HCT116 (cell line): ENCODE measurements around the gene ZNF521. TPM values are rescaled to one million over a fixed set of nuclear protein-coding genes. Genes with fewer than 3 reads are reported as not detected.

Experiments
- ATAC-seq: fragments of 200-7000 bp; cut with Tn5 transposase; 2 replicates; pipeline ENCODE4 v1.9.1; 2020; ENCODE audit warnings: mild to moderate bottlenecking, moderate library complexity
- BruUV-seq: library from RNA; stranded (reverse); fragments of 400-500 nt; replicated peaks from 2 replicates; lab custom pipeline; 2021; lab: Mats Ljungman, UMichigan
- CTCF ChIA-PET: fragments of 300-600 bp; sonication (Branson Sonifier 250); formaldehyde crosslinking; loops from one replicate; lab custom pipeline; 2021; ENCODE audit warnings: antibody characterized with exemption; lab: Charles Lee
- POLR2A ChIA-PET: fragments of 300-600, 350-600 bp; sonication (Branson Sonifier 250); formaldehyde crosslinking; loops from one replicate; lab custom pipeline; 2021; ENCODE audit warnings: antibody characterized with exemption; lab: Charles Lee
- RAD21 ChIA-PET, 2 experiments: fragments of 300-600 bp; sonication (Branson Sonifier 250); formaldehyde crosslinking; loops; one replicate each; lab custom pipeline; 2023; ENCODE audit warnings: low total read pairs in 2 of 2; ENCODE audit not compliant: uncharacterized antibody in 2 of 2, unreplicated experiment in 2 of 2, low non-redundant PET in 1 of 2; lab: Charles Lee
- DNase-seq: peaks from one replicate; pipeline ENCODE4 v3.0.0-alpha.2; 2010; ENCODE audit warnings: low read depth, low spot score
- H2AFZ ChIP-seq: fragments of 200-600 bp; shearing (Covaris generic), sonication (generic); 2 replicates; pipeline ENCODE4 v1.6.1; 2017; ENCODE audit warnings: low read depth, mixed run types, mixed read lengths, antibody characterized with exemption, low read length; ENCODE audit not compliant: poor library complexity, severe bottlenecking
- H3K27ac ChIP-seq: 2 replicates; pipeline ENCODE4 v1.5.1; 2012; ENCODE audit warnings: low read depth, low read length
- H3K27me3 ChIP-seq: fragments of 200-600 bp; sonication (generic); 2 replicates; pipeline ENCODE4 v1.6.1; 2016; ENCODE audit warnings: mixed run types, low read length, mixed read lengths; ENCODE audit not compliant: insufficient read depth
- H3K36me3 ChIP-seq, 2 experiments: fragments of 200-500 bp in 1 of 2; fragments of 200-600 bp in 1 of 2; sonication (Bioruptor generic) in 1 of 2; sonication (generic) in 1 of 2; 2 replicates each; pipeline versions ENCODE4 v1.5.1 to v1.6.1; 2014 to 2016; ENCODE audit warnings: low read length in 2 of 2, inconsistent platforms in 1 of 2, mixed read lengths in 1 of 2, mixed run types in 1 of 2; ENCODE audit not compliant: insufficient read depth in 2 of 2, control insufficient read depth in 1 of 2
- H3K4me1 ChIP-seq, 2 experiments: fragments of 200-600 bp in 1 of 2; sonication (generic) in 1 of 2; 2 replicates each; pipeline versions ENCODE4 v1.5.1 to v1.6.1; 2012 to 2017; ENCODE audit warnings: low read length in 2 of 2, inconsistent platforms in 1 of 2, mild to moderate bottlenecking in 1 of 2, mixed read lengths in 1 of 2, mixed run types in 1 of 2, moderate library complexity in 1 of 2; ENCODE audit not compliant: insufficient read depth in 2 of 2, control insufficient read depth in 1 of 2
- H3K4me2 ChIP-seq: fragments of 200-600 bp; sonication (generic); 2 replicates; pipeline ENCODE4 v1.6.1; 2017; ENCODE audit warnings: mixed run types, low read length, mixed read lengths
- H3K4me3 ChIP-seq, 2 experiments: fragments of 200-600 bp in 1 of 2; sonication (generic) in 1 of 2; replicated peaks in 1 of 2; 2 replicates each; pipeline ENCODE4 v1.5.1; 2011 to 2016; ENCODE audit warnings: low read length in 2 of 2, control low read depth in 1 of 2, low read depth in 1 of 2, mild to moderate bottlenecking in 1 of 2, mixed read lengths in 1 of 2, mixed run types in 1 of 2
- H3K79me2 ChIP-seq: fragments of 200-600 bp; sonication (generic); 2 replicates; pipeline ENCODE4 v1.6.1; 2017; ENCODE audit warnings: mild to moderate bottlenecking, mixed run types, low read length, moderate library complexity, mixed read lengths; ENCODE audit not compliant: insufficient read depth
- H3K9ac ChIP-seq: fragments of 200-600 bp; sonication (generic); 2 replicates; pipeline ENCODE4 v1.6.1; 2016; ENCODE audit warnings: low read length, mixed read lengths
- H3K9me2 ChIP-seq: fragments of 200-600 bp; sonication (generic), shearing (Covaris generic); 2 replicates; pipeline ENCODE4 v1.6.1; 2017; ENCODE audit warnings: mixed run types, mild to moderate bottlenecking, moderate library complexity; ENCODE audit not compliant: insufficient read depth
- H3K9me3 ChIP-seq, 2 experiments: fragments of 200-500 bp in 1 of 2; fragments of 200-600 bp in 1 of 2; sonication (Bioruptor generic) in 1 of 2; sonication (generic) in 1 of 2; 2 replicates each; pipeline ENCODE4 v1.6.1; 2014 to 2017; ENCODE audit warnings: low read length in 2 of 2, mixed read lengths in 2 of 2, inconsistent platforms in 1 of 2, low read depth in 1 of 2, mild to moderate bottlenecking in 1 of 2, mixed run types in 1 of 2, moderate library complexity in 1 of 2; ENCODE audit not compliant: control insufficient read depth in 1 of 2, insufficient read depth in 1 of 2
- H4K20me1 ChIP-seq: fragments of 200-600 bp; sonication (generic), shearing (Covaris generic); 2 replicates; pipeline ENCODE4 v1.6.1; 2017; ENCODE audit warnings: mixed run types, mild to moderate bottlenecking, moderate library complexity; ENCODE audit not compliant: insufficient read depth
- CBX3 ChIP-seq: IDR thresholded peaks from 2 replicates; pipeline ENCODE4 v1.6.1; 2012; ENCODE audit warnings: low read depth
- CEBPB ChIP-seq: IDR thresholded peaks from 2 replicates; pipeline ENCODE4 v1.6.1; 2012; ENCODE audit warnings: low read depth
- EGR1 ChIP-seq: IDR thresholded peaks from 2 replicates; pipeline ENCODE4 v1.6.1; 2012; ENCODE audit warnings: low read depth
- ELF1 ChIP-seq: IDR thresholded peaks from 2 replicates; pipeline ENCODE4 v1.6.1; 2012; ENCODE audit warnings: low read depth, borderline replicate concordance
- FOSL1 ChIP-seq: IDR thresholded peaks from 2 replicates; pipeline ENCODE4 v1.6.1; 2012; ENCODE audit warnings: low read depth
- SP1 ChIP-seq: IDR thresholded peaks from 2 replicates; pipeline ENCODE4 v1.6.1; 2012; ENCODE audit warnings: low read depth
- YY1 ChIP-seq: IDR thresholded peaks from 2 replicates; pipeline ENCODE4 v1.6.1; 2011; ENCODE audit warnings: low read length, low read depth, moderate library complexity, mild to moderate bottlenecking; ENCODE audit not compliant: insufficient replicate concordance; ENCODE audit errors: extremely low read depth
- ZFX ChIP-seq: fragments of 450-650 bp; IDR thresholded peaks from 2 replicates; pipeline ENCODE4 v1.6.1; 2017
- ZNF274 ChIP-seq: fragments of 200-500 bp; sonication (Bioruptor generic); IDR thresholded peaks from 2 replicates; pipeline ENCODE4 v1.6.1; 2014; ENCODE audit warnings: mild to moderate bottlenecking, low read depth, low read length, inconsistent platforms
- intact Hi-C: fragments of 100-400 bp; cut with micrococcal nuclease; formaldehyde crosslinking; loops from 2 replicates; pipeline ENCODE4 v1.10.0; 2022
- total RNA-seq: library from RNA; stranded (reverse); gene quantifications from one replicate; pipeline ENCODE4 v1.2.1, GENCODE V29; 2021; ENCODE audit not compliant: unreplicated experiment
- TF ChIP-seq, protein P1 (sequence below): IDR thresholded peaks from 2 replicates; pipeline ENCODE4 v1.6.1; 2011; ENCODE audit warnings: mild to moderate bottlenecking, low read length, moderate library complexity; ENCODE audit not compliant: insufficient replicate concordance; ENCODE audit errors: extremely low read depth

ZNF521 gene
- total RNA-seq, 1 experiment from 2014 or later, result 0.10 TPM

- intact Hi-C loops, result no loop called here
- H3K9me3 ChIP-seq, result no peaks in the 10 kb centered on the region; a peak in 1 of 4 replicates
- no peak for DNase-seq
- RAD21 ChIA-PET, result no interaction called here
- H3K4me2 ChIP-seq, result no peak overlapping the region
- no peaks in the 10 kb centered on the region for H3K27me3 ChIP-seq
- TF ChIP-seq, protein P1, sequence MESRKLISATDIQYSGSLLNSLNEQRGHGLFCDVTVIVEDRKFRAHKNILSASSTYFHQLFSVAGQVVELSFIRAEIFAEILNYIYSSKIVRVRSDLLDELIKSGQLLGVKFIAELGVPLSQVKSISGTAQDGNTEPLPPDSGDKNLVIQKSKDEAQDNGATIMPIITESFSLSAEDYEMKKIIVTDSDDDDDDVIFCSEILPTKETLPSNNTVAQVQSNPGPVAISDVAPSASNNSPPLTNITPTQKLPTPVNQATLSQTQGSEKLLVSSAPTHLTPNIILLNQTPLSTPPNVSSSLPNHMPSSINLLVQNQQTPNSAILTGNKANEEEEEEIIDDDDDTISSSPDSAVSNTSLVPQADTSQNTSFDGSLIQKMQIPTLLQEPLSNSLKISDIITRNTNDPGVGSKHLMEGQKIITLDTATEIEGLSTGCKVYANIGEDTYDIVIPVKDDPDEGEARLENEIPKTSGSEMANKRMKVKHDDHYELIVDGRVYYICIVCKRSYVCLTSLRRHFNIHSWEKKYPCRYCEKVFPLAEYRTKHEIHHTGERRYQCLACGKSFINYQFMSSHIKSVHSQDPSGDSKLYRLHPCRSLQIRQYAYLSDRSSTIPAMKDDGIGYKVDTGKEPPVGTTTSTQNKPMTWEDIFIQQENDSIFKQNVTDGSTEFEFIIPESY, result no peak
- TF ChIP-seq EGR1 (no peak), CBX3 (no peak), FOSL1 (no peak)
- TF ChIP-seq, all 23 proteins: peak for 0
- BruUV-seq, result no TSS peak
- no peaks in the 10 kb centered on the region for H3K9me2 ChIP-seq
- H3K27ac ChIP-seq, result no peak overlapping the region
- H3K36me3 ChIP-seq, result no peaks in the 10 kb centered on the region
- POLR2A ChIA-PET, result no interaction called here
- no peak overlapping the region for H3K4me3 ChIP-seq
- no peak for ATAC-seq
- H4K20me1 ChIP-seq, result no peaks in the 10 kb centered on the region
- H3K4me1 ChIP-seq, result no peaks in the 10 kb centered on the region
- H2AFZ ChIP-seq, result no peak overlapping the region
- no peak overlapping the region for H3K9ac ChIP-seq
- CTCF ChIA-PET, result no interaction called here
- no peaks in the 10 kb centered on the region for H3K79me2 ChIP-seq
Observed at GRCh38 chr18:25134861-25135260, 217.1 kb downstream of the ZNF521 start.

DNA sequence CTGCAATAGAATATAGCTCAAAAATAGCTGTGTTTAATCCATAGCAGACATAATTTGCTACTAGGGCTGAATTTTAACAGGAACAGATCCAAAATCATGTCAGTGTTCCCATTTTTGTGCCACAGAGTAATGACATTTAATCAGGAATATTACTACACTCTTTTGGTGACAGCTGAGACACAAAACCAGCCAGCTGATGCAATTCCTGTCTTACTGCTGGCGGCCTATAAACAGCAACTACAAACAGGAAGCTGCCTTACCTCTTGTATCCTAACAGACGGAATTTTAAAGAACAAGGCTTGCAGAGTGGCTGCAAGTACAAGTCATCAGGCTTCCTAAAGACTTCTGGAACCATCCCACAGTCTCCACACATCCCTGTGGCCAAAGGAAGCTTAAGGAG, 218.1 kb downstream of the ZNF521 start:
- no peaks in the 10 kb centered on the region for H3K79me2 ChIP-seq
- no peaks in the 10 kb centered on the region for H4K20me1 ChIP-seq
- H3K4me2 ChIP-seq, result no peak overlapping the region
- TF ChIP-seq ZNF274 (no peak), YY1 (no peak), EGR1 (no peak), FOSL1 (no peak), ZFX (no peak), SP1 (no peak), ELF1 (no peak), CEBPB (no peak)
- TF ChIP-seq, protein P1, result no peak
- TF ChIP-seq, all 23 proteins: peak for 0
- H3K27me3 ChIP-seq, result no peaks in the 10 kb centered on the region
- DNase-seq (no peak), ATAC-seq (no peak)
- no peak overlapping the region for H3K27ac ChIP-seq
- H3K9ac ChIP-seq, result no peak overlapping the region
- no peaks in the 10 kb centered on the region; a peak in 1 of 4 replicates for H3K9me3 ChIP-seq
- H2AFZ ChIP-seq, result no peak overlapping the region
- no peaks in the 10 kb centered on the region for H3K36me3 ChIP-seq
- RAD21 ChIA-PET, result no interaction called here
- no peak overlapping the region for H3K4me3 ChIP-seq
- POLR2A ChIA-PET, result no interaction called here
- no peaks in the 10 kb centered on the region for H3K9me2 ChIP-seq
- intact Hi-C loops, result no loop called here
- H3K4me1 ChIP-seq, result no peaks in the 10 kb centered on the region
- BruUV-seq, result no TSS peak
- CTCF ChIA-PET, result no interaction called here
